ENCODE measurements around the gene LIX1.
"Not testable (repeated sequence)": the region's sequence is repeated elsewhere in the genome, so short reads cannot be mapped to it uniquely, and the experiment has no call there.

LIX1 gene

GRCh38 chr5:97100476-97100875 lies 41.9 kb downstream of the LIX1 start:
- no peak for DNase-seq

DNA sequence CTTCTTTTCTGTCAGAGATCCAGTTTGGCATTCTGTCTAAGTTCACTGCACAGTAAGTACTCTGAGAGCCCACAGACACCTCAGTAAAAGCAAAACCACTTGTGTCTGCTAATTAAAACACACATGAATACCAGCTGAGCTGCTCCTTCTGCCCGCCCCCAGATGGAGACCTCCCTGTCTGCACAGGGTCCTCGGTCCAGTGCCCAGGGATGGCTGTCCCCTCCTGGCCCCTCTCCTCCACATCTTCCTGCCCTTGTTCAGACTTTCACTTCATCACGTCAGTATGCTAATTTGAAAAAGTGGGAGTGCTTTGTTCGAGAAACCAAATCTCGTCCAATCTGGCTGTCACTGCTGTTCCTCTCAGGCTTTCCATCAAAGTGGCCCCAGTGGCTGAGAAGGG lies 43.5 kb downstream of the LIX1 start:
- DNase-seq: no peak

GRCh38 chr5:97097326-97098230 lies 44.8 kb downstream of the LIX1 start:
- no peak for DNase-seq

- no peak for DNase-seq
Observed at GRCh38 chr5:97096846-97097245, 45.6 kb downstream of the LIX1 start.

DNA sequence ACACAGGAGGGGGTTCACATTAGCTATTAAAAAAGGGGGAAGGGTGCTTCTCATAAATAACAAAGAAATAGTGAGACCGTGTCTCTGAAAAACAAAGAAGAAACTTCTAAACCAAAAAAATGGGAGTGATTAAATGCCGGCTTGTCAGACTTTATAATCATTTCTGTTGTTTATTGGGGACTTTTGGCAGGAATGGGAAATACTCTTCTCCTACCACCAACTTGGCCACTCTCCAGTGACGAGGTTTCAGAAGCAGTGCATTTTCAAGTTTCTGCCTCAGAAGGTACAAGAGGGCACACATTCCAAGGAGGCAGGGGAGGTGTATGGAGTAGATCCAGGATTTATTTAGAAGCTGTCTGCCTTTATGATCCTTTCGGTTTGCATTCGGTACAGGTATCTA lies 46.2 kb downstream of the LIX1 start:
- no peak for DNase-seq

DNA sequence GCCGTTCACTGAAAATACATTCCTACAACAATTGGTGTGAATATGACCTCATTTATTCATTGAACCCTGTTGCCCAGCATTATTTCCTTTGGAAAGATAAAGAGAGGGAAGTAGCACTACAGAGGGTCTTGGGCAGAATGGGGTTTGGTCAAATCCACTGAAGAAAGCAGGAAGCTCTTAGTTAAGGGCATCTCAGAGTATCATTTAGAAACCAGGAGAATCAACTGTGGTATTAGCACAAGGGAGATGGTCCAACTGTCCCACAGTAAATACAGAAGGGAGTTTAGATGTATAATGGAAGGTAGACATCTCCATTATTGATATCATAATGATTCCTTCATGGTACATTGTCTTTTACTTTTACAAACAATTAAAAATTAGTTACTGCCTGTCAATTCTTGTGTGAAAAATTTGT lies 47.1 kb downstream of the LIX1 start:
- DNase-seq: no peak

DNA sequence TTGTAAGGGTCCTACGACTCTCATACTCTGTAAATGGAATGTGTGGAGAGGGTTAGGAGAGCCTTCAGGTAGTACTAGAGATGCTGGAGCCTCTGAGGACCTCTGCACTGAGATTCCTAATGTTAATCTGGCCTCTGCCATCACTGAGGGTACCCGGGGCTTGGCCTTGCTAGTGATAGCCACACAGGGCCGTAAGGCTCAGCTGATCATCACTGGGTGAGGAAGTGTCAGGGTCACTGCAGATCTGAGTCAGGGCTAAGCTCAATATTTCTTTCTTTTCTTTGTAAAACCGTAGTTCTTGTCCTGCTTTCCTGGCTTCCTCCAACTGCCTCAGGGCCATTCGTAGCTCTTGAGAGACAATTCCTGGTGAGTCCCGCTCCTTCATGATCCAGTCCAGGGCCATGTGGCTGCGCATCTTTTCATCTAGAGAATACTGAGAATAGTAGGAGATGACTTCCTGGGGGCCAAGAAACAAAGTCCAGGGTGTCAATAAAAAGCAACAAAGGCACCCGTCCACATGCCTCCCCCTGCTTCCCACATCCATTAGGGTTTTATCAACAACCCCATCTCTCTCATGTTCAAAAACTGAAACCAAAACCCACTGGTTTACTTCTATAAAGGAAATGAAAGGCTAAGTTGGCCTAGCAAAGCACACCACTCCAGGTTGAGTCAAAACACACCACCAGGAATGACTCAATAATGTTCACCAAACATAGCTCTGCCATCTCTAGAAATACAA lies 47.7 kb downstream of the LIX1 start:
- peak; percentile 16 for DNase-seq

DNA sequence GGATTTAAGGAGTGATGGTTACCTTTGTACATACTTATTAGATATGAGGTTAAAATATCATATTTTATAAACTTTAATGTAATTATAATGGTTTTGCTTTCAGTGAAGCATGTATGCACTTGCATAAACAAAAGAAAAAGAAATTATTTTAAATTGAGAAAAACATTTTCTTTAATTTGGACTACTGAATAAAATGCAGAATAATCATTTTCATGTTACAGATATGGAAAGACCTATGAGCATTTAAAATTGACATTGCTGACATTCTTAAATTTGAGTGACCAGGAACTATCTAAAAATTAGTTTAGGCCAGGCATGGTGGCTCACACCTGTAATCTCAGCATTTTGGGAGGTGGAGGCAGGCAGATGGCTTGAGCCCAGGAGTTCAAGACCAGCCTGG lies 49.2 kb downstream of the LIX1 start:
- DNase-seq: no peak

- DNase-seq: no peak
Observed at GRCh38 chr5:97090944-97091343, 51.5 kb downstream of the LIX1 start.

DNA sequence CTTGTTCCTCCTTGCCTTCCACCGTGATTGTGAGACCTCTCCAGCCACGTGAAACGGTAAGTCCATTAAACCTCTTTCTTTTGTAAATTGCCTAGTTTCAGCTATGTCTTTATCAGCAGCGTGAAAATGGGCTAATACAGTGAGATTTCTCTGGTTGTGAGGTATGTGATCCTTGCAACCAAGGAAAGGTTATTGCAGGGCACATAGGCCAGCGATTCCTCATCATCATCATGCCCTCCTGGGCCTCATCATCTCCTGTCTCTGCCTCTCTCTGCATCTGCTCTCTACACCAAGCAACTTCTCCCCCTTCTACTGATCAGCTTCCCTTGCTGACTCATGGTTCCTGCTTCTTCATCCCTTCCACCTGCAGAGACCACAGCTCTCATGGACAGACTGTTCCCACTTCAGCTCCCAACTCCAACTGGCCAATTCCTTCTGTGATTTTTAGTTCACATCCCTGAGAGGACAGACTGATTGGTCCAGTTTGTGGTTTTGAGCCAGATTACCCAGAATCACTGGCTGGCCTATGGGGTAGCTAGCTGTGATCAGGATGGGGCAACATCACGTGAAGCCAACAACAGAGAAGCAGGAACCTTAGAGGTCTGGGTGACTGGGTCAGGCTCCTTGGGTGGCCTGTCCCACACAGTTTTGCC lies 53.1 kb downstream of the LIX1 start:
- DNase-seq: no peak

GRCh38 chr5:97088774-97089148 lies 53.6 kb downstream of the LIX1 start:
- DNase-seq: no peak

- no peak for DNase-seq
Observed at GRCh38 chr5:97087138-97087537, 55.3 kb downstream of the LIX1 start.

DNA sequence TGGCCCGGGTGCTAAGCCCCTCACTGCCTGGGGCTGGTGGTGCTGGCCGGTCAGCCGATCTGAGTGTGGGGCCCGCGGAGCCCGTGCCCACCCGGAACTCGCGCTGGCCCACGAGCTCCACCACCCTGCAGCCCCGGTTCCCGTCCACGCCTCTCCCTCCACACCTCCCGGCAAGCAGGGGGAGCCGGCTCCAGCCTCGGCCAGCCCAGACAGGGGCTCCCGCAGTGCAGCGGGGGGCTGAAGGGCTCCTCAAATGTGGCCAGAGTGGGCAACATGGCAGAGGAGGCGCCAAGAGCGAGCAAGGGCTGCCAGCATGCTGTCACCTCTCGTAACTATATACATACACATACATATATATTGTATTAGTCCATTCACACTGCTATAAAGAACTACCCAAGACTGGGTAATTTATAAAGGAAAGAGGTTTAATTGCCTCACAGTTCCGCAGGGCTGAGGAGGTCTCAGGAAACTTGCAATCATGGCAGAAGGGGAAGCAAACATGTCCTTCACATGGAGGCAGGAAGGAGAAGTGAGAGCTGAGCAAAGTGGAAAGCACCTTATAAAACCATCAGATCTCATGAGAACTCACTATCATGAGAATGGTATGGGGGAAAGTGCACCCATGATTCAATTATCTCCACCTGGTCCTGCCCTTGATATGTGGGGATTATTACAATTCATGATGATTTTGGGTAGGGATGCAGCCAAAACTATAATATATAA lies 56.8 kb downstream of the LIX1 start:
- no peak for DNase-seq

DNA sequence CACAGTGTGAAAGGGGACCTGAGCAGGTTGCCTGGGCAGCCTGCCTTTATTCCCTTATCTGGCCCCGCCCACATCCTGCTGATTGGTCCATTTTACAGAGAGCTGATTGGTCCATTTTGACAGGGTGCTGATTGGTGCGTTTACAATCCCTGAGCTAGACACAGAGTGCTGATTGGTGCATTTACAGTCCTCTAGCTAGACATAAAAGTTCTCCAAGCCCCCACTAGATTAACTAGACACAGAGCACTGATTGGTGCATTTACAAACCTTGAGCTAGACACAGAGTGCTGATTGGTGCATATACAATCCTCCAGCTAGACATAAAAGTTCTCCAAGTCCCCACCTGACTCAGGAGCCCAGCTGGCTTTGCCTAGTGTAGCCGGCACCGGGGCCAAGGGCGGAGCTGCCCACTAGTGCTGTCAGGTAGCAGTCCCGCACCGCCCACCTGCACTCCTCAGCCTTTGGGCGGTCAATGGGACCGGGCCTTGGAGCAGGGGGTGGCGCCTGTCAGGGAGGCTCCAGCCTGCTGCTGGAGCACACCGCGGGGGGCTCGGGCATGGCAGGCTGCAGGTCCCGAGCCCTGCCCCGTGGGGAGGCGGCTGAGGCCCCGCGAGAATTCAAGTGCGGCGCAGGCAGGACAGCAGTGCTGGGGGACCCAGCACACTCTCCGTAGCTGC lies 57.5 kb downstream of the LIX1 start:
- DNase-seq: not testable (repeated sequence)

GRCh38 chr5:97078958-97079743 lies 63.3 kb downstream of the LIX1 start:
- DNase-seq: no peak

DNA sequence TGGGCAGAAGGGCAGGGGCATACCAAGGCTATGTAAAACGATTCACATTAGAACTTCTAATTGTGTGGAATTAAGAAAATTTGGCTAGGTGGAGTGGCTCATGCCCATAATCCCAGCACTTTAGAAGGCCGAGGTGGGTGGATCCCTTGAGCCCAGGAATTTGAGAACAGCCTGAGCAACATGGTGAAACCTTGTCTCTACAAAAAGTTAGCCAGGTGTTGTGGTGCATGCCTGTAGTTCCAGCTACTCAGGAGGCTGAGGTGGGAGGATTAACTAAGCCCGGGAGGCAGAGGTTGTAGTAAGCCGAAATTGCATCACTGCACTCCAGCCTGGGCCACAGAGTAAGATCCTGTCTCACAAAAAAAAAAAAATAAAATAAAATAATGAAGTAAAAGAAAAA lies 65.2 kb downstream of the LIX1 start:
- no peak for DNase-seq

GRCh38 chr5:97076098-97076497 lies 66.3 kb downstream of the LIX1 start:
- no peak for DNase-seq

- DNase-seq: no peak
Observed at GRCh38 chr5:97075649-97076048, 66.8 kb downstream of the LIX1 start.

GRCh38 chr5:97074859-97075489 lies 67.4 kb downstream of the LIX1 start:
- DNase-seq: no peak

DNA sequence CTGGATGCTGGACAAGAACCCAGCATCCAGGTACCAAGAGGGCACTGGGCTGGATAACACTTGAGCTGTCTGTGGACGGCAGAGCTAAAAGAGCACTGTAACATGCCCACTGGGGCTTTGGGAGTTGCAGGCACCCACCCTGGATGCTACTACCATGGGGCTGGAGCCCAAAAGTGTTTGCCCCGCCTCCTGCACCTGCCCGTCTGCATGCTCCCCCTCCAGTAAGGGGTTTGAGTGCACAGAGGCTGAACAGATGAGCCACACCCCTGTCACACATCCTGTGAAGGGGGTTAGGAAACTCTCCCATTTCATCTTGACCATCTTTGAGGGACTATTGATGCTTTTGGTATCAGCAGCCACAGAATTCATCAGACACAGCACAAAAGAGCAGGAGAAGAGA lies 69.0 kb downstream of the LIX1 start:
- no peak for DNase-seq

GRCh38 chr5:97072696-97073095 lies 69.7 kb downstream of the LIX1 start:
- DNase-seq: no peak
